H9 (cell line): ENCODE measurements around the gene TRPV3. TPM values are rescaled to one million over a fixed set of nuclear protein-coding genes. Genes with fewer than 3 reads are reported as not detected.

ENCODE experiments used
- DNase-seq: peaks from one replicate; pipeline ENCODE4 v3.0.0-alpha.2; 2017
- H2AFZ ChIP-seq: one replicate; pipeline ENCODE4 v1.6.1; 2013; ENCODE audit warnings: mild to moderate bottlenecking, low read length, control low read depth, moderate library complexity
- H2AK5ac ChIP-seq: 2 replicates; pipeline ENCODE4 v1.6.1; 2013; ENCODE audit warnings: low read length, control low read depth, mixed read lengths; ENCODE audit not compliant: insufficient read length
- H2BK120ac ChIP-seq: one replicate; pipeline ENCODE4 v1.6.1; 2013; ENCODE audit warnings: low read depth, mild to moderate bottlenecking, low read length, control low read depth, inconsistent platforms; ENCODE audit not compliant: poor library complexity, severe bottlenecking
- H2BK12ac ChIP-seq: 2 replicates; pipeline ENCODE4 v1.6.1; 2013; ENCODE audit warnings: low read length, control low read depth, mixed read lengths, low read depth; ENCODE audit not compliant: insufficient read length
- H2BK15ac ChIP-seq: 2 replicates; pipeline ENCODE4 v1.6.1; 2013; ENCODE audit warnings: low read depth, low read length, control low read depth
- H2BK20ac ChIP-seq: one replicate; pipeline ENCODE4 v1.6.1; 2013; ENCODE audit warnings: low read depth, mild to moderate bottlenecking, low read length, control low read depth, inconsistent platforms; ENCODE audit not compliant: poor library complexity, severe bottlenecking
- H2BK5ac ChIP-seq: 2 replicates; pipeline ENCODE4 v1.6.1; 2013; ENCODE audit warnings: low read length, control low read depth, mixed read lengths; ENCODE audit not compliant: insufficient read length
- H3K14ac ChIP-seq: 2 replicates; pipeline ENCODE4 v1.6.1; 2013; ENCODE audit warnings: low read length, control low read depth; ENCODE audit not compliant: insufficient read depth
- H3K18ac ChIP-seq: 2 replicates; pipeline ENCODE4 v1.6.1; 2013; ENCODE audit warnings: low read depth, mild to moderate bottlenecking, mixed read lengths, low read length, control low read depth; ENCODE audit not compliant: insufficient read length
- H3K23ac ChIP-seq: 2 replicates; pipeline ENCODE4 v1.6.1; 2013; ENCODE audit warnings: low read length, control low read depth, mixed read lengths, low read depth; ENCODE audit not compliant: insufficient read length
- H3K23me2 ChIP-seq: 2 replicates; pipeline ENCODE4 v1.6.1; 2013; ENCODE audit warnings: low read depth, mild to moderate bottlenecking, mixed read lengths, low read length, control low read depth; ENCODE audit not compliant: insufficient read length, poor library complexity, severe bottlenecking
- H3K27ac ChIP-seq: 2 replicates; pipeline ENCODE4 v1.5.1; 2013; ENCODE audit warnings: low read length, control low read depth, mixed read lengths, low read depth; ENCODE audit not compliant: insufficient read length
- H3K27me3 ChIP-seq: 2 replicates; pipeline ENCODE4 v1.6.1; 2013; ENCODE audit warnings: low read length, control low read depth, inconsistent platforms; ENCODE audit not compliant: insufficient read depth
- H3K4ac ChIP-seq: 2 replicates; pipeline ENCODE4 v1.6.1; 2013; ENCODE audit warnings: low read depth, mild to moderate bottlenecking, control low read depth, inconsistent platforms, low read length, moderate library complexity
- H3K4me1 ChIP-seq: 2 replicates; pipeline ENCODE4 v1.6.1; 2013; ENCODE audit warnings: low read length, control low read depth, inconsistent platforms; ENCODE audit not compliant: insufficient read depth
- H3K4me2 ChIP-seq: 2 replicates; pipeline ENCODE4 v1.6.1; 2013; ENCODE audit warnings: low read length, control low read depth, mixed read lengths; ENCODE audit not compliant: insufficient read length, insufficient read depth
- H3K56ac ChIP-seq: 2 replicates; pipeline ENCODE4 v1.6.1; 2013; ENCODE audit warnings: low read depth, mild to moderate bottlenecking, mixed read lengths, low read length, control low read depth; ENCODE audit not compliant: insufficient read length
- H3K79me1 ChIP-seq: 2 replicates; pipeline ENCODE4 v1.6.1; 2013; ENCODE audit warnings: low read depth, mild to moderate bottlenecking, moderate library complexity, low read length, control low read depth, inconsistent platforms; ENCODE audit not compliant: insufficient read depth, poor library complexity, severe bottlenecking
- H3K79me2 ChIP-seq: 2 replicates; pipeline ENCODE4 v1.6.1; 2013; ENCODE audit warnings: low read length, control low read depth, inconsistent platforms; ENCODE audit not compliant: insufficient read depth
- H3K9ac ChIP-seq: 2 replicates; pipeline ENCODE4 v1.6.1; 2013; ENCODE audit warnings: low read length, control low read depth, mixed read lengths; ENCODE audit not compliant: insufficient read length; ENCODE audit errors: extremely low read depth
- H3K9me3 ChIP-seq: one replicate; pipeline ENCODE4 v1.6.1; 2013; ENCODE audit warnings: low read depth, low read length, inconsistent platforms; ENCODE audit not compliant: control insufficient read depth
- H3T11ph ChIP-seq: one replicate; pipeline ENCODE4 v1.6.1; 2013; ENCODE audit warnings: mild to moderate bottlenecking, low read length, control low read depth, inconsistent platforms
- H4K20me1 ChIP-seq: one replicate; pipeline ENCODE4 v1.6.1; 2013; ENCODE audit not compliant: control insufficient read depth, insufficient read length, insufficient read depth
- H4K5ac ChIP-seq: 2 replicates; pipeline ENCODE4 v1.6.1; 2013; ENCODE audit warnings: low read depth, mild to moderate bottlenecking, mixed read lengths, low read length, control low read depth; ENCODE audit not compliant: insufficient read length
- H4K8ac ChIP-seq: replicated peaks from 2 replicates; pipeline ENCODE4 v1.6.1; 2013; ENCODE audit warnings: low read length, control low read depth, mixed read lengths, low read depth; ENCODE audit not compliant: insufficient read length
- H4K91ac ChIP-seq: 2 replicates; pipeline ENCODE4 v1.6.1; 2013; ENCODE audit warnings: low read depth, mild to moderate bottlenecking, moderate library complexity, mixed read lengths, low read length, control low read depth; ENCODE audit not compliant: insufficient read length
- H3K27ac Mint-ChIP-seq, 3 experiments: 2 replicates in 2 of 3; 3 replicates in 1 of 3; pipeline ENCODE4 v1.8.0; 2020 to 2021; ENCODE audit warnings: mixed read lengths in 3 of 3, mild to moderate bottlenecking in 1 of 3, moderate library complexity in 1 of 3
- H3K27me3 Mint-ChIP-seq: 2 replicates; pipeline ENCODE4 v1.8.0; 2021; ENCODE audit warnings: low read depth, mild to moderate bottlenecking, moderate library complexity, mixed read lengths
- H3K36me3 Mint-ChIP-seq, 3 experiments: 2 replicates in 2 of 3; 3 replicates in 1 of 3; pipeline ENCODE4 v1.8.0; 2020 to 2021; ENCODE audit warnings: low read depth in 3 of 3, mixed read lengths in 3 of 3; ENCODE audit not compliant: insufficient read depth in 1 of 3
- H3K4me1 Mint-ChIP-seq, 2 experiments: 2 replicates each; pipeline ENCODE4 v1.8.0; 2020; ENCODE audit warnings: mixed read lengths in 2 of 2
- H3K4me3 Mint-ChIP-seq, 2 experiments: 2 replicates in 1 of 2; 3 replicates in 1 of 2; pipeline ENCODE4 v1.8.0; 2020 to 2021; ENCODE audit warnings: mild to moderate bottlenecking in 2 of 2, mixed read lengths in 2 of 2, moderate library complexity in 1 of 2
- H3K9me3 Mint-ChIP-seq, 2 experiments: 2 replicates in 1 of 2; 3 replicates in 1 of 2; pipeline ENCODE4 v1.8.0; 2020; ENCODE audit warnings: mild to moderate bottlenecking in 2 of 2, mixed read lengths in 2 of 2, moderate library complexity in 1 of 2
- CTCF ChIP-seq: fragments of 200-600 bp; sonication (generic); conservative IDR thresholded peaks from 3 replicates; pipeline ENCODE4 v1.8.0; 2021; ENCODE audit warnings: antibody characterized with exemption, mild to moderate bottlenecking
- WGBS: extraction: QIAGEN DNeasy Blood & Tissue Kit; methylation state at CpG from one replicate; pipeline ENCODE4 v1.1.7; 2013; ENCODE audit warnings: missing lambda C conversion rate, low lambda C conversion rate, mixed read lengths; ENCODE audit not compliant: insufficient read length; ENCODE audit errors: extremely low coverage; 5-methylcytosine and 5-hydroxymethylcytosine counted together
- total RNA-seq: library from RNA; stranded (reverse); gene quantifications from 2 replicates; pipeline ENCODE4 v1.2.1, GENCODE V29; 2021

The TRPV3 gene
- total RNA-seq, 1 experiment from 2014 or later, result 0.63 TPM

GRCh38 chr17:3534881-3535252, 22.7 kb downstream of the TRPV3 start:
- H3K14ac ChIP-seq, result no peak overlapping the region
- no CpG with 5 or more reads among the region's 3 CpGs for WGBS
- H2AFZ ChIP-seq, result no peak overlapping the region
- H2BK20ac ChIP-seq, result no peak overlapping the region
- no peak overlapping the region for H3K27ac Mint-ChIP-seq
- no peaks in the 10 kb centered on the region for H3K79me1 ChIP-seq
- TF ChIP-seq CTCF, result no peak
- H4K8ac ChIP-seq, result no peak overlapping the region
- H3K27ac ChIP-seq, result no peak overlapping the region
- H3K27me3 Mint-ChIP-seq, result peaks cover 4% of the 10 kb centered on the region
- peaks cover 2% of the 10 kb centered on the region; the same call in 1 of the 2 replicates for H3K4me1 ChIP-seq
- no peak overlapping the region for H3K4me3 Mint-ChIP-seq
- peaks cover 15 to 22% of the 10 kb centered on the region in 2 experiments for H3K4me1 Mint-ChIP-seq
- H4K20me1 ChIP-seq, result no peaks in the 10 kb centered on the region
- H3K23me2 ChIP-seq, result peaks cover 6% of the 10 kb centered on the region
- no peak overlapping the region for H2AK5ac ChIP-seq
- H3K4ac ChIP-seq, result no peak overlapping the region
- no peak overlapping the region for H2BK120ac ChIP-seq
- no peaks in the 10 kb centered on the region for H3K9me3 Mint-ChIP-seq
- no peak overlapping the region for H4K5ac ChIP-seq
- H3K4me2 ChIP-seq, result peak overlapping the region; percentile 30
- H3K36me3 Mint-ChIP-seq, result no peaks in the 10 kb centered on the region
- H3K18ac ChIP-seq, result peak overlapping the region; percentile 76
- no peak overlapping the region for H2BK15ac ChIP-seq
- no peak overlapping the region for H2BK12ac ChIP-seq
- H3K79me2 ChIP-seq, result no peaks in the 10 kb centered on the region
- H3K56ac ChIP-seq, result no peak overlapping the region
- H3K9me3 ChIP-seq, result no peaks in the 10 kb centered on the region
- no peak overlapping the region for H4K91ac ChIP-seq
- H3K9ac ChIP-seq, result no peak overlapping the region
- H2BK5ac ChIP-seq, result no peak overlapping the region
- H3K27me3 ChIP-seq, result no peaks in the 10 kb centered on the region
- DNase-seq, result peak; percentile 90
- no peak overlapping the region for H3T11ph ChIP-seq
- no peak overlapping the region for H3K23ac ChIP-seq
